Ascending aorta (tissue), 2 donors: ENCODE measurements around the gene TIGAR. TPM values are rescaled to one million over a fixed set of nuclear protein-coding genes. Genes with fewer than 3 reads are reported as not detected.

Source experiments
- DNase-seq, 2 donors: peaks; one replicate each; pipeline ENCODE4 v3.0.0-alpha.2; 2019; ENCODE audit warnings: low spot score in 2 of 2
- H3K27ac ChIP-seq, 2 donors: fragments of 200-600 bp; sonication (generic); one replicate each; pipeline ENCODE4 v1.5.1; 2016 to 2017; ENCODE audit warnings: mild to moderate bottlenecking in 1 of 2
- H3K27me3 ChIP-seq: fragments of 200-600 bp; sonication (generic); one replicate; pipeline ENCODE4 v1.5.1; 2017
- H3K36me3 ChIP-seq, 2 donors: fragments of 200-600 bp; sonication (generic); one replicate each; pipeline ENCODE4 v1.5.1; 2016
- H3K4me1 ChIP-seq, 2 donors: fragments of 200-600 bp; sonication (generic); one replicate each; pipeline ENCODE4 v1.5.1; 2016 to 2017; ENCODE audit warnings: mild to moderate bottlenecking in 1 of 2
- H3K4me3 ChIP-seq, 2 donors: fragments of 200-600 bp; sonication (generic); one replicate each; pipeline ENCODE4 v1.5.1; 2016 to 2017; ENCODE audit warnings: mild to moderate bottlenecking in 1 of 2
- H3K9me3 ChIP-seq, 2 donors: fragments of 200-600 bp; sonication (generic); one replicate each; pipeline ENCODE4 v1.5.1; 2016
- intact Hi-C: fragments of 100-400 bp; cut with DNase I; formaldehyde crosslinking; loops from one replicate; pipeline ENCODE4 v1.15.1; 2023
- total RNA-seq: library from RNA; depleted of rRNA; stranded (reverse); fragments of >200 nt; gene quantifications from one replicate; pipeline ENCODE4 v1.1.0, GENCODE V29; 2016
- TF ChIP-seq, protein P1 (sequence below), 3 experiments: fragments of 200-600 bp in 2 of 3; fragments of 450-650 bp in 1 of 3; sonication (generic) in 2 of 3; IDR thresholded peaks; one replicate each; pipeline ENCODE4 v1.5.1; 2016 to 2019; ENCODE audit warnings: antibody characterized with exemption in 3 of 3, mild to moderate bottlenecking in 1 of 3, moderate library complexity in 1 of 3

Gene TIGAR
- total RNA-seq, 1 donor from 2014 or later: 4.4 TPM

- TF ChIP-seq, protein P1, sequence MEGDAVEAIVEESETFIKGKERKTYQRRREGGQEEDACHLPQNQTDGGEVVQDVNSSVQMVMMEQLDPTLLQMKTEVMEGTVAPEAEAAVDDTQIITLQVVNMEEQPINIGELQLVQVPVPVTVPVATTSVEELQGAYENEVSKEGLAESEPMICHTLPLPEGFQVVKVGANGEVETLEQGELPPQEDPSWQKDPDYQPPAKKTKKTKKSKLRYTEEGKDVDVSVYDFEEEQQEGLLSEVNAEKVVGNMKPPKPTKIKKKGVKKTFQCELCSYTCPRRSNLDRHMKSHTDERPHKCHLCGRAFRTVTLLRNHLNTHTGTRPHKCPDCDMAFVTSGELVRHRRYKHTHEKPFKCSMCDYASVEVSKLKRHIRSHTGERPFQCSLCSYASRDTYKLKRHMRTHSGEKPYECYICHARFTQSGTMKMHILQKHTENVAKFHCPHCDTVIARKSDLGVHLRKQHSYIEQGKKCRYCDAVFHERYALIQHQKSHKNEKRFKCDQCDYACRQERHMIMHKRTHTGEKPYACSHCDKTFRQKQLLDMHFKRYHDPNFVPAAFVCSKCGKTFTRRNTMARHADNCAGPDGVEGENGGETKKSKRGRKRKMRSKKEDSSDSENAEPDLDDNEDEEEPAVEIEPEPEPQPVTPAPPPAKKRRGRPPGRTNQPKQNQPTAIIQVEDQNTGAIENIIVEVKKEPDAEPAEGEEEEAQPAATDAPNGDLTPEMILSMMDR (IDR thresholded peaks at IDR 0.05): no peak
- Histone ChIP-seq H3K4me1 (peaks cover 6 to 40% of the 10 kb centered on the region in 2 donors), H3K27me3 (no peaks in the 10 kb centered on the region), H3K9me3 (no peaks in the 10 kb centered on the region), H3K4me3 (peak overlapping the region in 1 of 2 donors; percentile 2), H3K27ac (peak overlapping the region; percentile 56 to 58), H3K36me3 (peaks cover 50 to 84% of the 10 kb centered on the region in 2 donors)
- intact Hi-C loops: no loop called here
- peak in 1 of 2 donors; percentile 71 for DNase-seq
Measured at GRCh38 chr12:4280351-4281163, 40.5 kb upstream of the TIGAR start.

GRCh38 chr12:4281173-4281654 is 39.8 kb upstream of the TIGAR start:
- peaks cover 6 to 37% of the 10 kb centered on the region in 2 donors for H3K4me1 ChIP-seq

DNA sequence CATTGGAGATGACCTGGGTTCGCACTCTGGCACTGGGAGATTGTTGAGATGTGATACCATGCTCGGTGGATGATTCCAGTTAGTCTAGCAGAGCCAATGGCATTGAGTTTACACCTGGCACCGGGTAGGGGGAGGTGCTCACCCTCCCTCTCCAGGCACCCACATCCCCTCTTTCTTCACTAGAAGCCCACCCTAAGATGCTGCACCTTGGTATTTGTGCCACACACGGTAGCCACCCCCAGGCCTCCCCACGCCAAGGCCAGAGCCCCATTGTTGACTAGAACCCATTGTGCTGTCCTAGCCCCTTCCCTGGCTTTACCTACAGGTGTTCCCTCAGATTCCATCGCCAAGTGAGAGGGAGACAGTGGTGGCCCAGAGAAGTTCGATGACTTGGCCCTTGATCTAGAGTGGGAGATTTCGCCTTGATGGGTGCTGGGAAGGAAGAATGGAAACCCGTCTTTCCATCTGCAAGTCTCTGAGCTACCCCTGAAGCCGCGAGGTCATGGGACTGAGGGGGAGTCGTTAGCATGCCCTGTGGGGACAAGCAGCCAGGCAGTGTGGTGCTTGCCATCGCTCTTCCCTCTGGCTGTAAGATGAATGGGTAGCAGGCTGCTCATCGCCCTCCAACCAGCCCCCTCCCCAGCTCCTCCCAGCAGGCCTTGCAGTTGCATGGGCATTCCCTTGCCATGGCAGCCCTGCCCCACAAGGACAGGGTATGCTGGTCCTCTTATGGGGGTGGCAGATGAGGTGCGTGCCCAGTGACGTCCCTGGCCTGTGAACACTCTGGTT is 38.7 kb upstream of the TIGAR start:
- H3K36me3 ChIP-seq: peaks cover 57 to 98% of the 10 kb centered on the region in 2 donors
- H3K27ac ChIP-seq: no peak overlapping the region
- TF ChIP-seq, protein P1 (IDR thresholded peaks at IDR 0.05): no peak
- no peaks in the 10 kb centered on the region for H3K27me3 ChIP-seq
- peaks cover 9 to 41% of the 10 kb centered on the region in 2 donors for H3K4me1 ChIP-seq
- no peaks in the 10 kb centered on the region for H3K9me3 ChIP-seq
- intact Hi-C loops: no loop called here
- DNase-seq: peak in 1 of 2 donors; percentile 53
- H3K4me3 ChIP-seq: no peak overlapping the region

More at GRCh38 chr12:4281173-4281654, 39.8 kb upstream of the TIGAR start:
- Histone ChIP-seq H3K27ac (peak overlapping the region; percentile 56 to 58), H3K36me3 (peaks cover 56 to 91% of the 10 kb centered on the region in 2 donors), H3K9me3 (no peaks in the 10 kb centered on the region), H3K4me3 (no peak overlapping the region), H3K27me3 (no peaks in the 10 kb centered on the region)
- TF ChIP-seq, protein P1 (IDR thresholded peaks at IDR 0.05): no peak
- intact Hi-C loops: no loop called here
- DNase-seq: no peak

GRCh38 chr12:4282892-4283511 is 38.0 kb upstream of the TIGAR start:
- Histone ChIP-seq H3K27ac (no peak overlapping the region), H3K4me3 (no peak overlapping the region), H3K9me3 (no peaks in the 10 kb centered on the region), H3K27me3 (no peaks in the 10 kb centered on the region), H3K4me1 (peaks cover 9 to 36% of the 10 kb centered on the region in 2 donors), H3K36me3 (peaks cover 64 to 98% of the 10 kb centered on the region in 2 donors)
- peak in 1 of 2 donors; percentile 56 for DNase-seq
- intact Hi-C loops: no loop called here
- TF ChIP-seq, protein P1 (IDR thresholded peaks at IDR 0.05): no peak

GRCh38 chr12:4283512-4284255 is 37.3 kb upstream of the TIGAR start:
- intact Hi-C loops: no loop called here
- peak in 1 of 2 donors; percentile 58 for DNase-seq
- H3K4me1 ChIP-seq: peaks cover 9 to 36% of the 10 kb centered on the region in 2 donors
- no peaks in the 10 kb centered on the region for H3K9me3 ChIP-seq
- H3K27me3 ChIP-seq: no peaks in the 10 kb centered on the region
- H3K36me3 ChIP-seq: peaks cover 67 to 100% of the 10 kb centered on the region in 2 donors
- no peak overlapping the region for H3K27ac ChIP-seq
- TF ChIP-seq, protein P1 (IDR thresholded peaks at IDR 0.05): no peak
- H3K4me3 ChIP-seq: no peak overlapping the region
